HG02852 (cell line): ENCODE data around the gene FAM210B.
"Not testable (repeated sequence)": the region's sequence is repeated elsewhere in the genome, so short reads cannot be mapped to it uniquely, and the experiment has no call there.

ENCODE experiments used
- ATAC-seq: cut with Tn5 transposase; IDR thresholded peaks from one replicate; pipeline ENCODE4 v1.9.1; 2021; ENCODE audit warnings: mild to moderate bottlenecking, moderate library complexity; ENCODE audit not compliant: unreplicated experiment

The FAM210B gene

DNA sequence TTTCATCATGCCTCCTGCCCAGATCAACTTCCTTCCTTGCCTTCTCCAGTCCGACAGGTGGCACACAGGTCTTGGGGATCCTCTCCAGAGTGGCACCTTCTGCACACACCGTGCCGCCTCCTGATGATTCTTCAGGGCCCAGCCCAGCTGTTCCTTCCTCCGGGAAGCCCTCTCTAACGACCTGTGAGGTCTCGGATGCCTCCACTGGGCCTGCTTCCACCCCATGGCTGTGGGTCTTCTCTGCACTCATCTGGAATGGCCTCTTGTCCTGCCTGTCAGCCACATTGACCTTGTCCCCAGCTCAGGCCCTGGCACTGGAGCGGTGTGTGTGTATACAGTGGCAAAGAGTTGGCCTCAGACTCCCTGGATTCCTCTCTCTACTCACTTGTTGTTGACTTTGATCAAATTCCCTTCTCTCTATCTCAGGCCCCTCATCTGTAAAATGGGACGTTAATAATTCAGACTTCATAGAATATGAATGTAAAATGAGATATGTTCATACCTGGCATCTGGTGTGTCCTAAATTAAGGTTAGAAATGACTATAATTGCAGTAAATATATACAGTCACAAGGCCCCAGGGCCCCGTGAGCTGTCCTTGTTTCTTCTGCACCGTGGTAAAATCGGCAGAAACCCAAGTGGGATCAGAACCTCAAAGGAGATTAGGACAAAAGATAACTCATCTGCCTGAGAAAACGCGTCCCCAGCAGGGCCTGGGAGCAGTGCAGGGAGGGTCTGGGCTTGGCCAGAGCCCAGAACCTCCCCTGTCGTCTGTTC, 1.5 kb downstream of the FAM210B start:
- no peak for ATAC-seq

DNA sequence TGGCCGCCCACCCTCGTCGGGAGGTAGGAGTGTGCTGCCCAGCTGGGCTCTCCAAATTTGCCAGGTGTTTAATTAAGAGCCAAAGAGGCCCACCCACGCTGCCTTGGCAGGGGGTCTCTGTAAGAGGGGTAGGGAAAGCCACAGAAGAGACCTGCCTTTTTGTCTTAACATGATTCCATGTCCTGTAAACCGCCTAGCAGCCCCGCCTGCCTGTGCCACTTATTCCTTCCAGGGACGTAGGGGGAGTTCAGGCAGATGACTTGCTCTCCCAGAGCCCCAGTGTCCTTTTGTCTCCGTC, 2.1 kb downstream of the FAM210B start:
- no peak for ATAC-seq

DNA sequence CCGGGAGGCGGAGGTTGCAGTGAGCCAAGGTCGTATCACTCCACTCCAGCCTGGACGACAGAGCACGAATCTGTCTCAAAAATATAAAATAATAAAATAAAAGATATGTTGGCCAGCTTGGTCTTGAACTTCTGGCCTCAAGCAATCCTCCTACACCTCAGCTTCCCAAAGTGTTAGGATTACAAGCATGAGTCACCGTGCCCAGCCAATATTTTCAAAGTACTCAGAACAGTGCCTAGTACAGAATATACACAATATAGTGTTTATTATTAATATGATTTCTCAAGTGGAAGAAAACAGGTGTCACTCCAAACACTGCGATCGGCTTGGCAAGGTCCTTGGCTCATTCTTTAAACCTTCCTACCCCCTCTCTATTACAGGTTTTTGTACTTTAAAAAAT, 3.1 kb downstream of the FAM210B start:
- no peak for ATAC-seq

DNA sequence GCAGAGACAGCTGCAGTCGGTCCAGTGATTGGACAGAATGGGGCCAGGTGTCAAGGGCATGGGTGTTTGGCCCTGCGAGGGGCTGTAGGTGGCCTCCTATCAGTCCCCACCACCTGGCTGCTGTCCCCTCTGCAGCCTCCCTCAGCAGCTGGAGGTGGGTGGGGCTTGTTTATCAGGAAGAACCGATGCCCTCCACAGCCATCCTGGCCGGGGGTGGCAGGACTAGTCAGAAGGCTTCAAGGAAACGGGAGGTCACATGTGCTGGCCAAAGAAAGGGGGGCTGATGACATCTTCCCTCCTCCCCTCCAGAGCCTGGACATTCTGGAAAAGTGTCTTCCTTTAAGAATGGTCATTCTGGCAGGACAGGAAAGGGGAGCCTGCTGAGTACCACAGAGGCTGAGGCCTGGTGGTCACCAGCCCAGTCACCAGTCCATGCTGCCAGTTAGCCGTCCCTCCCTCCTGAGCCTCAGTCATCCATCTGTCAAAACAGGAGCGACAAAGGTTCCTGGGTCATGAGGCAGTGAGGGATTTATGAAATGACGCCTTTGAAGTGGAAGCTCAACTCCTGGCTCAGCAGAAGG, 4.1 kb downstream of the FAM210B start:
- ATAC-seq, result no peak

DNA sequence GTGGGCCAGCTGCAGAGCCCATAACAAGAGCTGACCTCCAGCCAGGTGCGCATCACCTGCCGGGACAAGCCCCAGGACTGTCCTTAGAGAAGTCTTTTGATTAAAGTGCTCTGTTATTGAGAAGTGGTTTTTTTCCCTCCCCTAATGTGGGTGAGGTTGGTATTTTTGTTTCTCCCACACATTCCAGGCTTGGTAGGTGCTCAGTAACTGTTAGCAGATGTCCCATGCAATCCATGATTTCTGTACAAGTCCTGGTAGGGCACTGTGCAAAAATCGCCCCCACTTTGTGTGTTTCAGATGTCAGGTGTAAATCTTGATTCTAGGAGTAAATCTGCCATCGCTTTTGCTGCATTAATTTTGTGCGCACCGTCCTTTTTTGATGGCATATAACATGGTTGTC, 4.7 kb downstream of the FAM210B start:
- ATAC-seq, result no peak

DNA sequence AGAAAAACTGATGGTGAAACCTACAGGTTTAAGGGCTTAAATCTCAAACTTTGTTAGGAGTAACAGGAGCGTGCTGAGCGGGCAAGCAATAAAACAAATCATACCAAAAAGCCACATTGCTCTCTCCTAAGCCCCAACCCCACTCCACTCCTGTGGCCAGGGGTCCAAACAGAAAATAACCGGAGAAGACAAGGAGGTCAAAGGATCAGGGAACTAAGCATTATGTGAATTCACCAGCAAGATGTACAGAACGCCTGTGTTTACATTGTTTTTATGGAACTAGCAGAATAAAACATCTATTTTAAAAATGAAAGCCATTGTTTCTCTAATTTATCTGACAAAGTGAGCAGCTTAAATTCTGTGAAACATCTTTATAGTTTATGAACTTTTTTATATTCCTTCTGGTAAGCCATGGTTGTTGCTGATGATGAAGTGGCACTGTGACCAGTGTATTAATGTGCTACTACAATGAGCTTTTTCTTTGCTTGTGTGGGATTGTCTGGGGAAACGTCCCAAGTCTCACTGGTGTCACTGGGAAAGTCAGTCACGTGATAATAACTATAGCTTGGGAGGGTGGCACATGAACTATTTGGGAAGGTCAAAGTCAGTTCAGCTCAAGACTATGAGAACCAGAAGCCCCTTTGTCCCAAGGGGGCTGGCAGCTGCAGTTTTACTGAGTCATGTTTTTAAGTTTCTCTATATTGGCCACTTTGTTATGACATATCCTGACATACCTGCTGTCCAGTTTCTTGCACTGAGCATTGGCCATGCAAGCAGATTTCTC, 9.8 kb downstream of the FAM210B start:
- no peak for ATAC-seq

DNA sequence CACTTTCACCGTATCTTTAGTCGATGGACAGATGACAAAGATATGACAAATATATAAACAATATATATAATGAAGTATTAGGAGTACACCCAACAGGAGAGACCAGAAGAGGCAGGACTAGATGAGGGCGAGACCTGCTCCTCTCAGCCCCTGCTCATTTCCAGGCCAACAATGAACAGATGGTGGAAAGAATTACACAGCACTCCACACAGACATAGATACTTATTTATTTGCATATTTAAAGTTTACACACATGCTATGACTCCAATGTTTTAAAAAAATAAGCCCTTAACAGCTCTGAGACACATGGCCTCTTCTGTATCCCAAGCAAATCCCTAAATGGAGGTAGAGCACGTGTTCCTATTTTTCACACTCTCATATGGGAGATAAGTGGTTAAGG, 10.4 kb downstream of the FAM210B start:
- no peak for ATAC-seq

DNA sequence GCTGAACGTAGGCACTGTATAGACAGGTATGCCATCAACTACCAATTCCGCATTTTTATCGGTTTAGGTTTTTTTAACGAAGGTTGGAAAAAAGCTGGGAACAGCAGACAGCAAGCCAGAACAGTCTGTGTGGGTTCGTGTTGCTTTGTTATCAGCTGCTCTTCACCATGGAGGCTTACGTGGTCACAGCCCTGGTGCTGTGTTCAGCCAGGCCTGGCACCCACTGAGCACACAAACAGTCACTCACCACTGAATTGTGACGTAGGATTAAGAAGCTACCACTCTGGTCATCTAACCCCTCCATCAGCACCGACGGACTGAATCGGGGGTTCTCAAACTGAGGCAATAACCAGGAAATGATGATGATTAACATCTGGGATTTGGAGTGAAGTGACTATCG, 13.2 kb downstream of the FAM210B start:
- ATAC-seq, result no peak

DNA sequence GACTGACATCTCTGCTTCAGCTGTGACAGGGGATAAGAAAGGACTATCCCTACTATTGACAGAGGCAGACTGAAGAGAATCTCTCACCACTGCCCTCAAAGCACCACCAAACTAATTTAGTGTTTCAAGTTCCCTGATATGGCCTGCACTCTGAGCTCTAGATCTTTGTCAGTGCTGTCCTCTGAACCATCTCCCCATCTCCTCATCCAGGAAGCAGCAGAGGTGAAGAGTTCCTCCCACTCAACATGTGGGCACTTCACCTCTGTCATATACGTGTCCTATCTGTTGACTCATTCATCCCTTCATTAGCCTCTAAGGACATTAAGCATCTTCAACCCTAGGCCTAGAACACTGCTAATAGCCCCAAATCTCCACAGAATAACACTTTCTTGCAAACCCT, 14.1 kb downstream of the FAM210B start:
- peak; percentile 41 for ATAC-seq

DNA sequence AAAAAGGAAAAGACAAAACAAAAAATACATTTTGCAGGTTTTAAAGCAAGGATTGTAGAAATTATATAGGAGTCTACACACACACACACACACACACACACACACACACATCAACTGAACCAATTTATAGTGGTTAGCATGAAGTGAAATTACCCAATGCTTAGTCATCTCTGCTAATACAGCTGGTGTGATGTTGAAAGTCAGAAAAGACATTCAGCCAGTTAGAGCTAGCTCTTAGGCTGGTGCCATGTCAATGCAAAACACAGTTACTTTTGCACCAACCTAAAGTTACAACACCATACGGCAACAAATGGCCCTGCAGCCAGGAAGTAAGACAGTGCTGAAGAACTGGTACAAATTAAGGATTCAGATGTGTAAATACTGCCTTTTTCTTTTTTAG, 15.2 kb downstream of the FAM210B start:
- no peak for ATAC-seq

DNA sequence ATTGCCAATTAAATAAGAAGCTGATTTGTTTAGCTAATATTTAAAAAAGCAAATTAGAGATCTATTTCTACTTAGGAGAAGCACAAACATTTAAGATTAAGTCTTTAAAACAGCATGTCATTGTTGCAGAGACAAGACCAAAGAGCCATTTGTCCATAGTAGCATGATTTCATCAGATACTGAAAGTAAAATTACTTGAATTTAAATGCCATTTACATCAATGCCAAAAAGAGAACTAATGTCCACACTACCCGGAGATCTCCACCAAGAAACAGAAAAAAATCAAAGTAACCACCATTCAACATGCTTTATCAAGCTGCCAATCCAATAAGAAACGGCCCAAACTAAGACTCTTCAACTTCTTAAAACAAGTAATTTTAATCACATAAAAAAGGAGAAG, 17.6 kb downstream of the FAM210B start:
- ATAC-seq, result no peak

DNA sequence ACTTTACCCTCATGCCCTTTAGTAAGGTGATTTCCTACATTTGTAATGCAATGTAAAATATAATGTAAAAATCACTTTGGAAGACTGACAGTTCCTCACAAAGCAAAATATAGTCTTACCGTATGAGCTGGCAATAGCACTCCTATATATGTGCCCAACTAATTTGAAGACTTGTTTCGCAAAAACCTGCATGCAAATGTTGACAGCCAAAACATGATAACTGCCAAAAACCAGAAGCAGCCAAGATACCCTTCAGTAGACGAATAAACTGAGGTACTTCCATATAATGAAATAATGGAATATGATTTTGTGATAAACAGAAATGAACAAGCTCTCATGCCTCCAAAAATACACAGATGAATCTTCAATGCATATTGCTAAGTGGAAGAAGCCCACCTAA, 19.6 kb downstream of the FAM210B start:
- ATAC-seq, result no peak

DNA sequence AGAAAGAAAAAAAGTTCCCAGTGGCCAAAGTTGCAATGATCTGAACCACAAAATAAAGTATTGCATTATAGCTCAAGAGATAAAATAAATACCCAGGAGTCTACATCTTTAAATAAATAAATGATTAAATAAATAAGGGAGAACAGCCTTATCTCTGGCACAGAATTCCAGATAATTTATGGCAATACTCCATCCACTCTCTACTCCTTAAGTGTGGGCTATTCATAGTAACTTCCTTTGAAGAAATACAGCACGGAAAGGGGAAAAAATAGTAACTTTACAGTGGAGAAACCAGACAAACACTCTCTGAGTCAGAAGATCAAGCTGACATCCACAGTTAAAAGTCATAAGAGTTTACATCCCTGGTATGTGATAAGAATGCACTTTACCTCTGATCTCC, 21.6 kb downstream of the FAM210B start:
- no peak for ATAC-seq

DNA sequence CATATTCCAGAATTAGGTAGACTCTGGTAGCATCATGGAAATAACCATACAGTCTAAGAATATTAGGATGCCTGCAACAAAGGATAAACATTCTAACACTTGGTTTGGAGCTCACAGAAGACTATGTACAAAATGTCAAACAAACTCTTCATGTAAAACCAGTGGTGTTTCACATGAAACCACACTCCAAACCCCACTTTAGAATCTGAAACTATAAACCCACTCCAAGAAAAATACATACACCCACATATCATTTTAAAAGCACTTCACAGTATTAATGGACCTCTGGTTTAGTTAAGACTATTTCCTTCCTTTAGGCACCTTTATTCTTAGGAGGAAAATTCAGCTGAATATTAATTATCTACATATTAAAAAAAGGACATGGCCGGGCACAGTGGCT, 22.7 kb downstream of the FAM210B start:
- ATAC-seq, result peak; percentile 72

DNA sequence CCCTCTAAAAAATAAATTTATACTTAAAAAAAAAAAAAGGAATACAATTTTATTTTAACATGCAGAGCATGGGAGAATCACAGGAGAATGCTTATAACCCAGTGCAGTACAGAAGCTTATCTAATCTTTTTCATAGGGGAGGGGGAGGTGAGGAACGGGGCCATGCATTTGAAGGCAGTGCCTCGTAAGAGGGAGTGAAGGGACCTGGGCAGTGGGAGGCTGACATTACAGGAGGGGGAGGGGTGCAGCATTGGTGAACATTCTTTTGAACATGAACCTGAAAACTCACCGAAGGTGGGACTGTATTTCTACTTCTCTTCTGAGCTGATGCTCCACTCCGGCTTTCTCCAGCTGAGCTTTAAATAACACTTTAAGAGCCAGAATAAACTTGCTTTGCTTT, 23.9 kb downstream of the FAM210B start:
- ATAC-seq, result no peak

DNA sequence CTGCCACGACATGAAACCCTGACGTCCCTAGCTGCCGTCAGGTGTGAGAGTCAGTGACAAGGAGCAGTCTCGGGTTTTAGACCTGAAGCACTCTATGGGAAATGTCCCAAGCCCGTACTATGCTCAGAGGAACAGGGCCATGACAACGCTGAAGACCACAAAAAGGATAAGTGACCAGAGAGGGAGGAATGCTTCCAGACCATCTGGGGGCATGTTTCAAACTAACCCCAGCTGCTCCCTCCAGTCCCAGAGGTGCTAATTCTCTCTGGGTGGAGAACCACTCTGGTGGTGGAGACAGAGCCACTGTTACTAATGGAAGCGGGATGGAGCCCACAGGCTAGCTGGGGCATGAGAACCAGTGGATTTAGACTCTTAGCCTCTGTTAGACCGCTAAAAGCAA, 24.6 kb downstream of the FAM210B start:
- no peak for ATAC-seq

DNA sequence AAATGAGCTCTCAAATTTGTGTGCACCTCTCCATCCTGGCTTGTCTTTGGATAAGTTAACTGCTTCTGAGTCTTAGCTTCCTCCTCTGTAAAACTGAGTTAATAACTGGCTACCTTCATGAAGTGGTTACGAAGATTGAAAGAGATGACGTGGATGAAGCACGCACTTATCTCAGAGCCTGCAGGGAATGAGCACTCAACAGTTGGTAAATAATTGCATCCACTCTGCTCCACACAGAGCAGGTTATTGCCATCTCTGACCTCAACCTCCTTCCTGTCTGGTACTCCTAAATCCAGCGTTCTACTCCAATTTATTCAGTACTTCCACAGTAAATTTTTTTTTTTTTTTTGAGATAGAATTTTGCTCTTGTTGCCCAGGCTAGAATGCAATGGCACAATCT, 26.4 kb downstream of the FAM210B start:
- ATAC-seq, result no peak

DNA sequence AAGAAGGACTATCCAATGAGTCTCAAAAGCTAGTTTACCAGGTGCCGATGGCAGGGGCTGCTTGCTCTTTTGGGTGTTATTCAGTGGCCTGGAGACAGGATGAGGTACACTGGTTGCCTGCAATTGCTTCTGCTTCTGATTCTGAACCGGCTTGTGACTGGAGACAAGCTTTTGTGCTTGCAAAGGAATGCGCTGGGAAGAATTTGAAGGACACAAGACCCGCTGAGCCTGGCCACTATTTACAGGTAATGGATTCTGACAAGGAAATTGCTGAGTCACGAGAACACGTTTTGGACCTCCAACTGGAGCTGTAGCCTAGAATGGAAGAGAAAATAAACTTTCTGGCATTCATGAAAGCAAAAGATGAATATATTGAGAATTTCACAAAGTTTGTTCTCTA, 27.4 kb downstream of the FAM210B start:
- no peak for ATAC-seq

DNA sequence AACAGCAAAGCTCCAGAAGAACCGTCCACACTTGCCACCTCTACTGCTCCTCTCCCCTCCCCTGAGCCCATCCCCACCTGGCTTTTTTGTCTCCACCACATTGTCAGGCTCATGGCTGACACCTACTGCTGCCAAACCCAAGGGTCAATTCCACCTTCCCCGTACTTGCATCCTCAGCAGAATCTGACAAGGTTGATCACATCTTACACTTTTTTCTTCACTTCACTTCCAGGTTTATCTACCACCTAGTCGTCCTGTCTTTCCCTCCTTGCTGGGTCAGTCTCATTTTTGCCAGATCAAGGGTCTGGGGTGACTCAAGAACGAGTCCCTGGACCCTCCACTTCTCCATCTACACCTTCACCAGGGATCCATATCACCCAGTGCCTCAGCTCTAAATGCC, 30.1 kb downstream of the FAM210B start:
- ATAC-seq, result no peak

DNA sequence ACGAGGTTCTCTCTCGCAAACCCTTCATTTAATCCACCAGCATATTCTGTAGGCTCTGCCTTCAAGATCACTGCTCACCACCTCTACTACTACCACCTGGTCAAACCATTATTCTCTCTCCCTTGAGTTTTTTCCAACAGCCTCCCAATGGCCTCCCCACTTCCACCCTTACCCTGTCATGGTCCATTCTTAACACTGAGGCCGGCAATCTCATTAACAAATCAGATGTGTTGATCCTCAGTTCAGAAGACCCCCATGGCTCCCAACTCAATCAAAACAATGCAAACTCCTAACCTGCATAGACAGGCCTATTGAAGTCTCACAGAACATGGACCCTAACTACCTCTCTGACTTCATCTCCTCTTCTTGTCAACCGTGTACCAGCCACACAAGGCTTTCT, 31.0 kb downstream of the FAM210B start:
- no peak for ATAC-seq

DNA sequence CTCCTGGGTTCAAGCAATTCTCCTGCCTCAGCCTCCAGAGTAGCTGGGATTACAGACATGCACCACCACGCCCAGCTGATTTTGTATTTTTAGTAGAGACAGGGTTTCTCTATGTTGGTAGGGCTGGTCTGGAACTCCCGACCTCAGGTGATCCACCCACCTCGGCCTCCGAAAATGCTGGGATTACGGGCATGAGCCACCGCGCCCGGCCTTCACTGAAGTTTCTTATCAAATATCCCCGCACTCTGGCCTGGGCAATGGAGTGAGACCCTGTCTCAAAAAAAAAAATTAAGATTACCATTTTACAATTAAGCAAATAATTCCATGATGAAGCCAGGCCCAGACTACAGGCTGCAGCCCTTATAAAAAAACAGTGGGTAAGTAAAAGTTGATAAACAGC, 31.6 kb downstream of the FAM210B start:
- ATAC-seq, result not testable (repeated sequence)

DNA sequence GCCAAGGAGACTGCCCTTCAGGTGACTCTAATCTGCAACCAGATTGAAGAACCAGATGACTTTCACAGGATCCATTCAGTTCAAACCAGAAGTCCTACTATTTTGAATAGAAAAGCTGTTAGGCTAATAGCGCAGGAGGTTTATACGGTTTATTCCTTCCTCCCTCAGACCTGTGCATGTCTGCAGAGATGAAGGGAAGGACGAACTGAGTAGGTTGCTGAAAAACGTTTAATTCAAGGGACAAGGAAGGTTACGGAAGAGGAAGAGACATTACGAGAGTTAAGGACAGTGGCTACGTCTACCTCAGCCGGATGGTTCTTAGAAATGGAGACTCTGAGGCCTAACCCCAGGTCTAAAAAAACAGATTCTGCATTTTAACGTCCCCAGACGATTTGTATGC, 32.3 kb downstream of the FAM210B start:
- ATAC-seq, result no peak
